ENCODE data around the gene CLIC4.

DNA sequence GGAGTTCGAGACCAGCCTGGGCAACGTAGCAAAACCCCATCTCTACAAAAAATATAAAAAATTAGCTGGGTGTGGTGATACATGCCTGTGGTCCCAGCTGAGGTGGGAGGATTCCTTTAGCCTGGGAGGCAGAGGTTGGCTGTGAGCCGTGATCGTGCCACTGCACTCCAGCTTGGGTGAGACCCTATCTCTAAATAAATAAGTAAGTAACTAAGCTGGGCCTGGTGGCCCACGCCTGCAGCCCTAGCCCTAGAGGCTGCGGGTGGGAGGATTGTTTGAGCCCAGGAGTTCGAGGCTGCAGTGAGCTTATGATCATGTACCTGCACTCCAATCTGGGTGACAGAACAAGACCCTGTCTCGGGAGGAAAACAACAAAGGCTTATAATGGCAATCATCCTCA, 4.6 kb downstream of the CLIC4 start:
- TF ChIP-seq, protein P1, sequence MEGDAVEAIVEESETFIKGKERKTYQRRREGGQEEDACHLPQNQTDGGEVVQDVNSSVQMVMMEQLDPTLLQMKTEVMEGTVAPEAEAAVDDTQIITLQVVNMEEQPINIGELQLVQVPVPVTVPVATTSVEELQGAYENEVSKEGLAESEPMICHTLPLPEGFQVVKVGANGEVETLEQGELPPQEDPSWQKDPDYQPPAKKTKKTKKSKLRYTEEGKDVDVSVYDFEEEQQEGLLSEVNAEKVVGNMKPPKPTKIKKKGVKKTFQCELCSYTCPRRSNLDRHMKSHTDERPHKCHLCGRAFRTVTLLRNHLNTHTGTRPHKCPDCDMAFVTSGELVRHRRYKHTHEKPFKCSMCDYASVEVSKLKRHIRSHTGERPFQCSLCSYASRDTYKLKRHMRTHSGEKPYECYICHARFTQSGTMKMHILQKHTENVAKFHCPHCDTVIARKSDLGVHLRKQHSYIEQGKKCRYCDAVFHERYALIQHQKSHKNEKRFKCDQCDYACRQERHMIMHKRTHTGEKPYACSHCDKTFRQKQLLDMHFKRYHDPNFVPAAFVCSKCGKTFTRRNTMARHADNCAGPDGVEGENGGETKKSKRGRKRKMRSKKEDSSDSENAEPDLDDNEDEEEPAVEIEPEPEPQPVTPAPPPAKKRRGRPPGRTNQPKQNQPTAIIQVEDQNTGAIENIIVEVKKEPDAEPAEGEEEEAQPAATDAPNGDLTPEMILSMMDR (IDR thresholded peaks at IDR 0.05): no peak
- TF ChIP-seq POLR2A (IDR thresholded peaks at IDR 0.05): no peak
